H4 (cell line): ENCODE measurements around the gene ECE1. TPM values are rescaled to one million over a fixed set of nuclear protein-coding genes. Genes with fewer than 3 reads are reported as not detected.

Experiments used
- DNase-seq: peaks from one replicate; pipeline ENCODE4 v3.0.0-alpha.2; 2015; ENCODE audit warnings: low spot score
- total RNA-seq: library from RNA; depleted of rRNA; stranded (reverse); fragments of >200 nt; shearing (Covaris generic); gene quantifications from 2 replicates; pipeline ENCODE4 v1.2.3, GENCODE V29; 2014; rRNA removed

Gene ECE1
- 55.2 and 64.7 TPM in 2 replicates for total RNA-seq

GRCh38 chr1:21289700-21290545, at the start of gene ECE1:
Gene ECE1 (minus strand): TSS chr1:21290463. CDS start chr1:21290414, 49 bp downstream.
- DNase-seq = no peak

GRCh38 chr1:21339356-21340229, 49.3 kb upstream of the ECE1 start:
- no peak for DNase-seq

GRCh38 chr1:21338573-21339355, 48.5 kb upstream of the ECE1 start:
- peak; percentile 93 for DNase-seq

- DNase-seq = peak; percentile 90
Observed at GRCh38 chr1:21337928-21338572, 47.8 kb upstream of the ECE1 start.

DNA sequence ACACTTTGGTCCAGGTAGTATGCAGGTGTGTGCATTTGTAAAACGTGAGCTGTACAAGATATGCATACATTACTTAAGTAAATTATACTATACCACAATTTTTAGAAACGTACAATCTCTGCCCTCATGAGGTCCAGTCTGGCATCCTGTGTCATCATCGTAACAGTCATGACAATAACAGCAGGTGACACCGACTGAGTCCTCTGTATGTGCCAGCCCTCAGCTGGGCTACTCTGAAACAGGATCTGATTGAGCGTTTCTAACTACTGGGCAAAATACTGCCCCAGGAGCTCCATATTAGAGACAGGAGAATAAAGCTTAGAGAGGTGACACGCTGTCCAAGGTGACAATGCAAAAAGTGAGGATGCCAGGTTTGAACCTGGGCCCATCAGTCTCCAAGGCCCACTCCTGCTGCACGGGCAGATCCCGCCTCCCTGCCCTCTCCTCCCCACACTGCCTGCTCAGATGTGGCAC, 47.2 kb upstream of the ECE1 start:
- DNase-seq = no peak

DNA sequence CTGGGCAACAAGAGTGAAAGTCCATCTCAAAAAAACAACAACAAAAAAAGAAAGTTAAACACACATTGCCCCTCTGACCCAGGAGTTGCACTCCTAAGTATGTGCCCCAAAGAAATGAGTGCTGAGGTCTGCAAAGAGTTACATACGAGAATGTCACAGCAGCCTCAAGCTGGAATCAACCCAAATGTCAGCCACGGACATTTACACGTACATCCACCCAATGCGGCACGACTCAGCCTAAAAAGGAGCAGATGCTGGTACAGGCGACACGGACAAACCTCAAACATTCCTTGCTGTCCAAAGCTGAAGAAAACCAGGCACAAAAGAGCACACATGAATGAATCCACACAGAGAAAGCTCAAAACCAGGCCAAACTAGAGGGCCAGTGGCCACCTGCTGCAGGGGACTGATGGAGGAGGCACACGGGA, 46.8 kb upstream of the ECE1 start:
- no peak for DNase-seq

DNA sequence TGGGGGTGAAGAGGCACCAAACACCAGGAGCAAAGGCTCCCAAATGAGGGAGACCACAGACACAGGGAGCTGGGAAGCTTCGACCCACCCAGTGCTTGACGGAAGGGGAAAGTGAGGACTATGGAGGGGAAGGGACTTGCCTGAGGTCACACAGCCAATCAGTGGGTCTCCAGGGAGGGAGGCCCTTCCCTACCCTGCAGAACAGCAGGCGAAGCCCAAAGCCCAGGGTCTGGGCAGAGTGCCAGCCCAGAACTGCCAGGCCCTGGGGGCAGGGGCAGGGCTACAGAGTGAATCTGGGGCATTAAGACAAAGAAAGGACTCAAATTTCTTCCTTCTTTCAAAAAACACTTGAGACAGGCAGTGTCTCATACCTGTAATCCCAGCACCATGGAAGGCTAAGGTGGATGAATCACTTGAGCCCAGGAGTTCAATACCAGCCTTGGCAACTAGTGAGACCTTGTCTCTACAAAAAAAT, 45.5 kb upstream of the ECE1 start:
- no peak for DNase-seq

DNA sequence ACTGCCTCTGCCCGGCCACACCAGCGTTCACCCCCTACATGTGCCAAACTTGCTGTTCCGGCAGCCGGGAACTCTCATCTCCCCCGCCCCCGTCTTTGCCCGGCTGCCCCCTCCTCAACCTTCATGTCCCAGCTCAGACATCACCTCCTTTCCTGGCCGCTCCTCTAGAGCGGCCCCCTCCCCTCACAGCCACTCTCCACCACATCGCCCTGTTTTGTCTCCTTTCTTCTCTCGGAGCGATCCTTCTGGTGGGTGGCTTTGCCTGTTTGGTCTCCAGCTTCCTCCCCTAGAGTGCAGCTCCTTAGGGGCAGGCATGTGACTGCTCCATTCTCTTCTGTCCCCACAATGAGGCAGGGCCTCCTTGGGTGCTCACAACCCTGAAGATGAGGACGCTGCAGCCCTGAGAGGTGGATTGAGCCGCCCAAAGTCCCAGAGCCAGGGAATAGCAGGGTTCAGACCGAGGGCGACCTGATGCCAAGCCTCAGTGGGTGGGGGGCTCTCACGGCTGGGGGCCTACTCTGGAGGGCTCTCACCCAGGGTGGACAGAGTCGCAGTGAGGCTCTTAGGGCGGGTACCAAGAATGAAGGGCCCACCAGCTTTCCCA, 44.9 kb upstream of the ECE1 start:
- DNase-seq = no peak

GRCh38 chr1:21334214-21335087, 44.2 kb upstream of the ECE1 start:
- DNase-seq = peak; percentile 96

DNA sequence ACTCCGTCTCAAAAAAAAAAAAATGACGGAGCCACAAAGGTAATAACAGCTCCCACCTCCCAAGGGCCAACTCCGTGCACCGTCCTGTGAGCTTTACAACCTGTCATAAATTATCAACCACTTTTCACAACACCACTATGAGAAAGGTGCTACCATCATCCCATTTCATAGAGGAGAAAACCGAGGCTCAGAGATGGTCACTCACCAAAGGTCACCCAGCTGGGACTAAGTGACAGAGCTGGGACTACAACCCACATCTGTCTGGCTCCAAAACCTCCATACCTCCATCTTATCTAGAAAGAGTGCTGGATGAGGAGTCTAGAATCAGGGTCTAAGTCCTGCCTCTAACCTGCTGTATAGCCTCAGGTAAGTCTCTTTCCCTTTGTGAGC, 43.6 kb upstream of the ECE1 start:
- DNase-seq = no peak

- no peak for DNase-seq
Observed at GRCh38 chr1:21332554-21333311, 42.5 kb upstream of the ECE1 start.

DNA sequence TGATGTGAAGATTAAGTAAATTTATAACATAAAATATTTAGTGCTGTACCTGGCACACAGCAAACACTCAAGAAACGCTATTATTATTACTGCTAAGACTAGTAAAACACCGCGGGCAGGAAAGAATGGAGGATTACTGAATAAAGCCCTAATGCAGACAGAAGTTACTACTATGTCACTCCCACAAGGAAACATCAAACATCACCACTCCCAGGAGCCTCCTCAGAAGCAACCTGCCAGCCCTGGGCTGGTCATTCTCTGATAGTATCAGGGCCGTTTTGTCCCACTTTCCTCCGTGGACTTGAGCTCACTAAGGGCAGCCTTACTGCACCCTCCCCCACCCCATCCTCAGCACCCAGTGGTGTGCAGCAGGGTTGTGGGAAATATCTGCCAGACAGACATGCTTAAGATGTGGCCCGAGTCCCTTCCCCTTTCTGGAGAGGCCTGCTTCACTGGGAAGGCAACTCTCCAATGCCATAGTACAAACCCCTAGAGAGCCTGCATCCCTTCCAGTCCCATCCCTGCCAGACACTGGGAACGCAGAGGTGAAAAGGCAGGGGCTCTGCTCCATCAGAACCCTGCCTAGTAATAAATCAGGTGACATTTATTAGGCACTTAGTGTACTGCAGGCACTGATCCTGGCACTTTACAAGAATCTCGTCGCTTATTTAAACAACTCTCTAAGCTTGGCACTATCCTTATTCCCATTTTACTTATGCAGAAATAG, 41.7 kb upstream of the ECE1 start:
- DNase-seq = no peak

- no peak for DNase-seq
Observed at GRCh38 chr1:21330544-21330943, 40.3 kb upstream of the ECE1 start.

DNA sequence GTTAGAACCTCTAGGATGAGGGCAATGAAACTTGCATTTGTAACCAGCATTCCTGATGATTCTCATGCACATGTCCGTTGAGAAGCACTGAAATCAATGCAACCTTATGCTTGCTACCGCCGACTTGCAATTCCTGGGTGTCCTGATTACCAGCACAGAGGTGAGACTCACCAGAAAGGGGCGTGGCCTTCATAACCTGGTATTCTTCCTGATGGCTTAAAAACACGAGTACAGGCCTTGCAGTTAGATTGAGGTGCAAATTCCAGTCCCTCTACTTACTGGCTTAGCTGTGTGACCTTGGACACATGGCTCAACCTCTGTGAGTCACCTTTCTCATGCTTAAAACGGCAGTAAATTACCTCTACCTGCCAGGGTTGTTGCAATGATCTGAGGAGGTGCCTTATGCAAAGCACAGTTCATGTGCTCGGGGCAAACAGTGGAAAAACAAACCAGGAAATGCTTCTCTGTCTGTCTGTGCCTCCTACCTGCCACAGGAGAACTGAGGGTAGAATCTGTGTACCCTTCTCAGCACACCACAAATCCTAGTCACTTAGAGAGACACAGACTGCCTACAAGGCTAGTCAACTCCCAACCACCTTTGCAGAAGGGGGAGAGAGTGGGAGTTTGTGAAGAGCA, 39.1 kb upstream of the ECE1 start:
- DNase-seq = no peak

- DNase-seq = no peak
Observed at GRCh38 chr1:21327566-21328323, 37.5 kb upstream of the ECE1 start.

DNA sequence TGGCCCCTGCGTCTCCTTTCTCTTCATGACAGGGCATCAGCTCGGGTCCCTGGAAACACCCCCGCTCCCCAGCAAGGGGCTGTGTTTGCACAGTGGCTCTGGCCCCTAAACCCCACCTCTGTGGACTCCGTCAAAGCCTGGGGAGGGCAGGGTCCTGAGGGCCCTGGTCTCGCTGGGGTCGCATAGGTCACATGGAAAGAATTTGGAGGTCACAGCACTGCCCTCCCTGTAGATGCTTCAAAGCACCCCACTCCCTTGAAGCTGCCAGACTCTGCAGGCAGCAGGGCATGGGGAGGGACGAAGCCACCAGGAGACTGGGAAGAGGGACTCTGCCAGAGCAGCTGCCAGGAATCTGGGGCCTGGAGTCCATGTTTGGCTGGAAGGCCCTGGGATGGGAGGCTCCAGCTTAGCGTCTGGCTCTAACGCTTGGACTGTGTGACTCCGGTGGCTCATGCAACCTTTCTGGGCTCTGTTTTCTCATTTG, 36.6 kb upstream of the ECE1 start:
- no peak for DNase-seq
